B cell (primary cell): ENCODE data around the gene COL1A1. TPM values are rescaled to one million over a fixed set of nuclear protein-coding genes. Genes with fewer than 3 reads are reported as not detected.

Source experiments
- ATAC-seq: fragments of 200-7000 bp; cut with Tn5 transposase; one replicate; pipeline ENCODE4 v1.10.0; 2021; ENCODE audit warnings: low read depth, mild to moderate bottlenecking, moderate number of reproducible peaks, moderate library complexity
- CTCF ChIA-PET: fragments of 350-600 bp; sonication (Branson Sonifier 250); formaldehyde crosslinking; loops from one replicate; lab custom pipeline; 2021; ENCODE audit warnings: antibody characterized with exemption, inconsistent platforms; lab: Charles Lee
- POLR2A ChIA-PET: fragments of 350-600 bp; sonication (Branson Sonifier 250); formaldehyde crosslinking; loops from one replicate; lab custom pipeline; 2021; ENCODE audit warnings: antibody characterized with exemption; lab: Charles Lee
- DNase-seq: peaks from one replicate; pipeline ENCODE4 v3.0.0; 2013
- H2AFZ ChIP-seq: 2 replicates; pipeline ENCODE4 v1.6.1; 2012; ENCODE audit warnings: mild to moderate bottlenecking, low read depth, low read length; ENCODE audit not compliant: insufficient read depth, poor library complexity, severe bottlenecking
- H3K27ac ChIP-seq, 2 donors: 1 replicate in 1 of 2; 2 replicates in 1 of 2; pipeline ENCODE4 v1.5.1; 2012 to 2013; ENCODE audit warnings: low read length in 2 of 2, mild to moderate bottlenecking in 2 of 2, moderate library complexity in 1 of 2
- H3K27me3 ChIP-seq, 4 experiments: fragments of 200-600 bp in 1 of 4; sonication (generic) in 1 of 4; replicated peaks in 1 of 4; 1 replicate in 2 of 4; 2 replicates in 2 of 4; pipeline versions ENCODE4 v1.6.1 to v1.7.0; 2013 to 2016; ENCODE audit warnings: low read length in 3 of 4, mild to moderate bottlenecking in 2 of 4, mixed read lengths in 1 of 4, moderate library complexity in 1 of 4; ENCODE audit not compliant: insufficient read depth in 4 of 4, control insufficient read depth in 3 of 4; ENCODE audit errors: control extremely low read depth in 1 of 4
- H3K36me3 ChIP-seq, 2 experiments: replicated peaks in 1 of 2; 1 replicate in 1 of 2; 2 replicates in 1 of 2; pipeline versions ENCODE4 v1.6.1 to v1.7.1; 2013; ENCODE audit warnings: low read length in 1 of 2; ENCODE audit not compliant: insufficient read depth in 2 of 2, control insufficient read depth in 1 of 2; ENCODE audit errors: control extremely low read depth in 1 of 2, extremely low read depth in 1 of 2
- H3K4me1 ChIP-seq, 2 donors: fragments of 200-600 bp in 1 of 2; sonication (generic) in 1 of 2; 1 replicate in 1 of 2; 2 replicates in 1 of 2; pipeline versions ENCODE4 v1.5.1 to v1.6.1; 2013 to 2017; ENCODE audit warnings: low read length in 2 of 2; ENCODE audit not compliant: control insufficient read depth in 2 of 2, insufficient read depth in 2 of 2
- H3K4me2 ChIP-seq: replicated peaks from 2 replicates; pipeline ENCODE3; 2012; ENCODE audit warnings: mild to moderate bottlenecking, low read depth, low read length; ENCODE audit not compliant: poor library complexity, severe bottlenecking
- H3K4me3 ChIP-seq, 5 experiments: fragments of 200-600 bp in 1 of 5; sonication (generic) in 1 of 5; 1 replicate in 3 of 5; 2 replicates in 2 of 5; pipeline versions ENCODE4 v1.5.1 to v1.7.0; 2011 to 2016; ENCODE audit warnings: low read length in 4 of 5, mild to moderate bottlenecking in 4 of 5, low read depth in 2 of 5, control low read depth in 1 of 5, moderate library complexity in 1 of 5; ENCODE audit not compliant: insufficient read depth in 1 of 5; ENCODE audit errors: control extremely low read depth in 1 of 5, extremely low read depth in 1 of 5
- H3K79me2 ChIP-seq: fragments of 200-600 bp; sonication (generic); one replicate; pipeline ENCODE4 v1.6.0; 2016; ENCODE audit warnings: low read length; ENCODE audit not compliant: control insufficient read depth, insufficient read depth
- H3K9ac ChIP-seq: fragments of 200-600 bp; sonication (generic); 2 replicates; pipeline ENCODE4 v1.6.1; 2017; ENCODE audit warnings: mild to moderate bottlenecking, low read length, moderate library complexity
- H3K9me3 ChIP-seq, 3 donors: one replicate each; pipeline versions ENCODE4 v1.6.1 to v1.7.1; 2013; ENCODE audit warnings: low read length in 2 of 3; ENCODE audit not compliant: control insufficient read depth in 2 of 3, insufficient read depth in 1 of 3; ENCODE audit errors: control extremely low read depth in 1 of 3
- H4K20me1 ChIP-seq: 2 replicates; pipeline ENCODE4 v1.6.0; 2012; ENCODE audit warnings: mild to moderate bottlenecking, low read length; ENCODE audit not compliant: insufficient read depth, control insufficient read depth, poor library complexity, severe bottlenecking
- H3K27ac Mint-ChIP-seq: one replicate; pipeline ENCODE4 v1.8.0; 2021; ENCODE audit warnings: mixed read lengths
- H3K27me3 Mint-ChIP-seq: one replicate; pipeline ENCODE4 v1.8.0; 2021; ENCODE audit warnings: mixed read lengths
- H3K4me1 Mint-ChIP-seq: one replicate; pipeline ENCODE4 v1.8.0; 2021; ENCODE audit warnings: mixed read lengths
- H3K4me3 Mint-ChIP-seq: one replicate; pipeline ENCODE4 v1.8.0; 2021; ENCODE audit warnings: mixed read lengths
- H3K9me3 Mint-ChIP-seq: one replicate; pipeline ENCODE4 v1.8.0; 2022; ENCODE audit warnings: mixed read lengths; ENCODE audit not compliant: insufficient read depth
- CTCF ChIP-seq: fragments of 200-600 bp; IDR thresholded peaks from one replicate; pipeline ENCODE4 v1.8.0; 2022; ENCODE audit warnings: antibody characterized with exemption, mild to moderate bottlenecking
- EZH2 ChIP-seq: IDR thresholded peaks from 2 replicates; pipeline ENCODE4 v1.6.1; 2012; ENCODE audit warnings: borderline replicate concordance, low read depth, mild to moderate bottlenecking, moderate library complexity, low read length; ENCODE audit not compliant: insufficient read depth, poor library complexity, severe bottlenecking
- WGBS: methylation state at CpG from one replicate; pipeline ENCODE4 v1.1.5; 2013; ENCODE audit warnings: missing lambda C conversion rate; ENCODE audit not compliant: insufficient coverage; 5-methylcytosine and 5-hydroxymethylcytosine counted together
- intact Hi-C: fragments of 100-400 bp; cut with micrococcal nuclease; formaldehyde crosslinking; loops from one replicate; pipeline ENCODE4 v1.10.0; 2022
- polyA plus RNA-seq: library from polyadenylated mRNA; depleted of rRNA; stranded (reverse); fragments of >200 nt; gene quantifications from 2 replicates; pipeline ENCODE4 v1.2.3, GENCODE V29; 2012
- total RNA-seq, 2 donors: library from RNA; stranded (reverse); fragments of 120-200 nt in 1 of 2; gene quantifications; 1 replicate in 1 of 2; 2 replicates in 1 of 2; pipeline versions ENCODE4 v1.2.3 to v1.2.4, GENCODE V29; 2013 to 2022

Gene COL1A1
- total and polyA plus RNA-seq, 2 donors (not counting 1 experiment from before 2014, with no cell fraction given) = 0.66 to 9.1 TPM

- Mint-ChIP-seq H3K27ac (no peak overlapping the region), H3K27me3 (no peaks in the 10 kb centered on the region), H3K4me3 (no peak overlapping the region), H3K9me3 (no peaks in the 10 kb centered on the region), H3K4me1 (peaks cover 16% of the 10 kb centered on the region)
- H4K20me1 ChIP-seq = no peaks in the 10 kb centered on the region
- intact Hi-C loops = no loop called here
- H3K4me3 ChIP-seq = no peak overlapping the region
- TF ChIP-seq EZH2 (no peak), CTCF (no peak)
- no peak overlapping the region for H2AFZ ChIP-seq
- H3K27me3 ChIP-seq = no peaks in the 10 kb centered on the region
- no peak overlapping the region for H3K4me2 ChIP-seq
- ChIA-PET POLR2A (no interaction called here), CTCF (interaction anchor here (1.3 to 1.9 kb wide), 3 partner anchors 9 to 17 kb away, joined by 3 to 4 read pairs (median 4); no protein-coding TSS in a partner anchor)
- DNase-seq = no peak
- peaks cover 8 to 17% of the 10 kb centered on the region in 2 donors for H3K4me1 ChIP-seq
- no peak for ATAC-seq
- 98% methylated on average over 7 of the region's 8 CpGs for WGBS
- H3K9ac ChIP-seq = no peak overlapping the region
- no peaks in the 10 kb centered on the region for H3K36me3 ChIP-seq
- H3K9me3 ChIP-seq = peaks cover 0 to 5% (median 0%) of the 10 kb centered on the region in 3 donors
- H3K27ac ChIP-seq = no peak overlapping the region
- no peaks in the 10 kb centered on the region for H3K79me2 ChIP-seq
These were observed 10.7 kb downstream of the COL1A1 start for GRCh38 chr17:50190603-50191358.

DNA sequence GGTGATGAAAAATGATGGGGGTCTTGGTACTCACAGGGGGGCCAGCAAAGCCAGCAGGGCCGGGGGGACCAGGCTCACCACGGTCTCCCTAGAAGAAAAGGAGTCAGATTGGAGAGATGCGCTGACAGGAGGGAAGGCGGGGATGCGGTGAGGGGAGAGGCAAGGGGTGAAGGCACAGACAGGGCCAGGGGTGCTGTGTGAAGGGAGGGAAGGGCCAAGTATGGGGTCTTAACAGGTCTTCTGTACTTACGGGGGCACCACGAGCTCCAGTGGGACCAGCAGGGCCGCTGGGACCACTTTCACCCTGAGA, 11.2 kb downstream of the COL1A1 start:
- TF ChIP-seq CTCF (no peak), EZH2 (no peak)
- H3K9me3 Mint-ChIP-seq = no peaks in the 10 kb centered on the region
- peaks cover 21% of the 10 kb centered on the region for H3K4me1 Mint-ChIP-seq
- no peak overlapping the region for H3K27ac Mint-ChIP-seq
- intact Hi-C loops = no loop called here
- Histone ChIP-seq H3K27me3 (no peaks in the 10 kb centered on the region), H3K4me2 (no peak overlapping the region), H2AFZ (no peak overlapping the region), H3K4me3 (no peak overlapping the region), H3K79me2 (no peaks in the 10 kb centered on the region), H4K20me1 (no peaks in the 10 kb centered on the region), H3K4me1 (peaks cover 13 to 22% of the 10 kb centered on the region in 2 donors), H3K9ac (no peak overlapping the region), H3K9me3 (peaks cover 0 to 5% (median 0%) of the 10 kb centered on the region in 3 donors), H3K36me3 (no peaks in the 10 kb centered on the region), H3K27ac (no peak overlapping the region)
- 98% methylated on average over 4 of the region's 8 CpGs for WGBS
- CTCF ChIA-PET = interaction anchor here (1.3 to 1.9 kb wide), 3 partner anchors 10 to 16 kb away, joined by 3 to 4 read pairs (median 4); no protein-coding TSS in a partner anchor
- ATAC-seq (no peak), DNase-seq (no peak)
- no peak overlapping the region for H3K4me3 Mint-ChIP-seq
- no peaks in the 10 kb centered on the region for H3K27me3 Mint-ChIP-seq
- POLR2A ChIA-PET = no interaction called here
